ENCODE measurements around the gene TAL2. TPM values are rescaled to one million over a fixed set of nuclear protein-coding genes. Genes with fewer than 3 reads are reported as not detected.

TAL2 gene
- total RNA-seq, 2 donors from 2014 or later = not detected

- no peak for ATAC-seq (replicated peaks)
- Mint-ChIP-seq H3K4me3 (no peak overlapping the region), H3K4me1 (no peaks in the 10 kb centered on the region), H3K9me3 (no peaks in the 10 kb centered on the region), H3K27ac (no peak overlapping the region), H3K36me3 (ENCODE audit: low read depth) (no peaks in the 10 kb centered on the region), H3K27me3 (peaks cover 22% of the 10 kb centered on the region)
Measured at GRCh38 chr9:105661011-105661410, 1.2 kb upstream of the TAL2 start.

DNA sequence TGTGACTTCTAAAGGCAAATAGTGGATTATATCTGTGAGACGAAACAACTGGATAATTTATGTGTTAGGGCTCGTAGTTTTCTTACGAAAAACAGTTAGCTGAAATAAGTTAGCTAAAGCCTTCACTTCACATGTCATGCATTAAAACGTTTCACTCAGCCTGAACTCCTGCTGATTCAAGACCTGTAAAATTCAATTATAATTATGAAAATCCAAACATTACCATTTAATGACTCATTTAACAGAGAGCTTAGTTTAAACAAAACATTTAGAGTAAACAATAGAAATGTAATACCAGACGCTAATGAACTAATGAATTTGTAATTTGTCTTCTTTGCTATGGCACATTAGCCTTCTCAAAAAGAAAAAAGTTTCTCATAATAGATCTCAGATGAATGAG, 1.7 kb downstream of the TAL2 start:
- Mint-ChIP-seq H3K4me3 (no peak overlapping the region), H3K4me1 (no peaks in the 10 kb centered on the region), H3K27me3 (peaks cover 9% of the 10 kb centered on the region), H3K27ac (no peak overlapping the region), H3K9me3 (no peaks in the 10 kb centered on the region), H3K36me3 (ENCODE audit: low read depth) (no peaks in the 10 kb centered on the region)
- ATAC-seq (replicated peaks) = no peak

DNA sequence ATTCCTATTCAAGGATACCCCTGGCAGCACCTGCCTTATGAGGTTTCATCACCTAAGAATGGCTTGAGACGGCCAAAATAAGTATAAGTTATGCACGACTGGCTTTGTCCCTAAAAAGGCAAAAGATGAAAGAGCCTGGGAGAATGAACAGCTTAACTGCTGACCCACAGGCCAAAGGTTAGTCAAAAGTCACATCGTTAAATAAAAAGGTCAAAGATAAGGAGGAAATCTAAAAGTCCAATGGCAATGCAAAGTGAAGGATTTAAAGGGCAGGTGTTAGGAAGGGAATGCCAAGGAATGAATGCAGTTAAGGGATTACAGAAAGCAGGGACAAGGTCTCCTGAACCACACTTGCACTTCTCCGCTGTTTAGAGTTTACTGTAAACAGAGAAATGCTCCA, 5.6 kb downstream of the TAL2 start:
- no peaks in the 10 kb centered on the region for H3K4me1 Mint-ChIP-seq
- H3K27me3 Mint-ChIP-seq = peaks cover 13% of the 10 kb centered on the region
- H3K9me3 Mint-ChIP-seq = no peaks in the 10 kb centered on the region
- H3K27ac Mint-ChIP-seq = no peak overlapping the region
- no peak for ATAC-seq (replicated peaks)
- H3K4me3 Mint-ChIP-seq = no peak overlapping the region
- H3K36me3 Mint-ChIP-seq (ENCODE audit: low read depth) = no peaks in the 10 kb centered on the region

DNA sequence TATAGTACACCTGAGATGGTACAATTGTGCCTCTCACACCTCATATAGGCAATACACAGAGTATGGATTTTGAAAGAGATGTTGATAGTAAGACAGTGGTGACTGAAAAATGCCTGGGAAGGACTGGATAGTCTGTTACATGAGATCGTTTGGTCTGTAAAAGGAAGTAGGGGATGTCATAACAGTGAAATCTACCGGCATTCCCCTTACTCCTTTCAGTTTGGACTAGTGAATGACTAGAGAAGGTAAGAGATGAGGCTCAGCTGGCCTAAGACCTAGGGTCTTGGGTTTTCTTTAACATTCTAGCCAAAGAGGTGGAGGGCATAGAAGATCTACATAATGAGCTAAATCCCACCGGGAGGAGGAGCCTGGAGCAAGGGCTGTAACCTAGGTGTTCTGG, 8.1 kb downstream of the TAL2 start:
- no peaks in the 10 kb centered on the region for H3K36me3 Mint-ChIP-seq (ENCODE audit: low read depth)
- no peak overlapping the region for H3K27ac Mint-ChIP-seq
- H3K4me3 Mint-ChIP-seq = no peak overlapping the region
- ATAC-seq (replicated peaks) = no peak
- peaks cover 13% of the 10 kb centered on the region for H3K27me3 Mint-ChIP-seq
- no peaks in the 10 kb centered on the region for H3K4me1 Mint-ChIP-seq
- no peaks in the 10 kb centered on the region for H3K9me3 Mint-ChIP-seq

DNA sequence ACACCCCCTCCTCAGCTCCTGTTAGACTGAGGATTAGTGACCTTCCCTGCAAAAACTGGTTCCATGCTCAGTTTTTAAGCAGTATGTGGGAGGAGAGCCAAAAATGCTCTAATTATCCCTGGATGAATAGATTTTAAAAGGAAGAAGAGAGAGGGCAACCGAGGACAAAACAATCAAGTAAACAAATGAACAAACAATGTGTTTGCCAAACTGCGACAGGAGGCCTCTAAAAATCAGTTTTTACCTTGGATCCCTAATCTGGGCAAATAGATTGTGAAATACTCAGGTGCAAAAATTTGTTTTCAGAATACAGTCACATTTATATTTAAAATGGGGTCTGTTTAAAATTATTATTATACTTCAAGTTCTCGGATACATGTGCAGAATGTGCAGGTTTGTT, 8.5 kb downstream of the TAL2 start:
- no peak overlapping the region for H3K27ac Mint-ChIP-seq
- H3K4me3 Mint-ChIP-seq = no peak overlapping the region
- H3K36me3 Mint-ChIP-seq (ENCODE audit: low read depth) = no peaks in the 10 kb centered on the region
- H3K4me1 Mint-ChIP-seq = no peaks in the 10 kb centered on the region
- no peak for ATAC-seq (replicated peaks)
- H3K9me3 Mint-ChIP-seq = no peaks in the 10 kb centered on the region
- peaks cover 13% of the 10 kb centered on the region for H3K27me3 Mint-ChIP-seq

DNA sequence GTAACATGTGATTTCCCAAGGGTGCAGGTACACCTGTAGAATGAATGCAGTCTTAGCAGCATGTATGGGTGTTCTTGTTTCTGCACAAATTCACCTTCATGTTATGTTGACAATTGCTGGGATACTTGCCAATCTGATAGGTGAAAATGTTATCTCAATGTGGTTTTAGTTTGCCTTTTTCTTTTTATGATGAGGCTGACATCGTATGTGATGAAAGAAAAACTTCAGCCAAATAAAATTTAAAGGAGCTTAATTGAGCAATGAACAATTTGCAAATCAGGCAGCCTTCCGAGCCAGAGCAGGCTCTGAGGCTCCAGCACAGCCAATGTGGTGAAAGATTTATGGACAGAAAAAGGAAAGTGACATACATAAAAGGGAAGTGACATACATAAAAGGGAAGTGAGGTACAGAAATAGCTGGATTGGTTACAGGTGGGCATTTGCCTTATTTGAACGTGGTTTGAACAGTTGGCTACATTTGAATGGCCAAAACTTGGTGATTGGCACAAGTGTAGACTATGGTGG, 10.5 kb downstream of the TAL2 start:
- Mint-ChIP-seq H3K4me3 (no peak overlapping the region), H3K4me1 (no peaks in the 10 kb centered on the region), H3K9me3 (no peaks in the 10 kb centered on the region), H3K27ac (no peak overlapping the region), H3K27me3 (peaks cover 12% of the 10 kb centered on the region), H3K36me3 (ENCODE audit: low read depth) (no peaks in the 10 kb centered on the region)
- ATAC-seq (replicated peaks) = no peak

GRCh38 chr9:105673850-105674387, 11.7 kb downstream of the TAL2 start:
- no peaks in the 10 kb centered on the region for H3K36me3 Mint-ChIP-seq (ENCODE audit: low read depth)
- no peaks in the 10 kb centered on the region for H3K4me1 Mint-ChIP-seq
- ATAC-seq (replicated peaks) = no peak
- no peak overlapping the region for H3K4me3 Mint-ChIP-seq
- no peaks in the 10 kb centered on the region for H3K9me3 Mint-ChIP-seq
- H3K27me3 Mint-ChIP-seq = peaks cover 10% of the 10 kb centered on the region
- no peak overlapping the region for H3K27ac Mint-ChIP-seq

DNA sequence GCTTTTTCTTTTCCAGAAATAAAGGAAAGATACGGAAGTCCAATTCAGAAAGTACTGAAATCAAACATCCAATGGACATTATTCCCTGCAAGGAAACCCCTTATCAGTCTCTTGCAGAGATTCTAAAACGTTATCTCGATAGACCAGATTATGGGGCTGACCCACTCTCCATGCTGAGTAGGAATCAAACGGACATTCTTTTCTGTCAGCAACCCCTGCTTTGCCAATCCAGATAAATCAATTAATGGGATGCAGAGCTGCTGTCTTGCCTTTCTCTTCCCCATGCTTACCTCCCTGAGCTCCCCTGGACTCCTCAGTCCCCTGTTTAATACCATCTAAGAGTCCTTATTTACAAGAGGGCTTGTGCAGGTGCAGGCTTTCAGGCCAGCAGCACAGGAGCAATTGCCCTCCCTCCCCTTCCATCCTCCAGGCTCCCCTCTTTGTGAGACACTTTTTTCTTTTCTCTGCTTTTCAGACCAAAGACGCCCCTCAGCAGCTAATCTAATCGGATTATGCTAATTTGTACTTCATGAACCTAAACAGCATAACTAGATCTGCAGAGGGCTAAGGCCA, 14.2 kb downstream of the TAL2 start:
- peaks cover 3% of the 10 kb centered on the region for H3K27me3 Mint-ChIP-seq
- no peaks in the 10 kb centered on the region for H3K9me3 Mint-ChIP-seq
- H3K27ac Mint-ChIP-seq = no peak overlapping the region
- no peaks in the 10 kb centered on the region for H3K4me1 Mint-ChIP-seq
- no peak overlapping the region for H3K4me3 Mint-ChIP-seq
- ATAC-seq (replicated peaks) = no peak
- no peaks in the 10 kb centered on the region for H3K36me3 Mint-ChIP-seq (ENCODE audit: low read depth)

DNA sequence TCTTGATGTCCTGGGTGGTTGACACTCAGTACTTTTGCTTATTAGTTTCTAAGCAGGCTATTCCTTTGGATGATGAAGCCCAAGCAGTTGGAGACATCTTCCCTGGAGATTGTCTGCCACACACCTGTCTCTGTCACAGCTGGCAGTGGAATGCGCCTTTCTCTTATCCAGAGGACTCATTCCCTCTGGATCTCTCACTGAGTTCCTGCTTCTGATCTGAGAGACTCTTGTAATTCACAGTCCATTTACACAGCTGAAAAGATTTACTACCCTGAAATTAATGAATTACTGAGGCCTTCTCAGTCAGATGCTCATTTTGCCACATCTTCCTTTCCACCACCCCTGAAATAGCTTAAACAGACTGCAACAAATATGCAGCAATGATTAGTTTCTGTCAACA, 15.9 kb downstream of the TAL2 start:
- H3K27me3 Mint-ChIP-seq = peaks cover 3% of the 10 kb centered on the region
- no peaks in the 10 kb centered on the region for H3K9me3 Mint-ChIP-seq

DNA sequence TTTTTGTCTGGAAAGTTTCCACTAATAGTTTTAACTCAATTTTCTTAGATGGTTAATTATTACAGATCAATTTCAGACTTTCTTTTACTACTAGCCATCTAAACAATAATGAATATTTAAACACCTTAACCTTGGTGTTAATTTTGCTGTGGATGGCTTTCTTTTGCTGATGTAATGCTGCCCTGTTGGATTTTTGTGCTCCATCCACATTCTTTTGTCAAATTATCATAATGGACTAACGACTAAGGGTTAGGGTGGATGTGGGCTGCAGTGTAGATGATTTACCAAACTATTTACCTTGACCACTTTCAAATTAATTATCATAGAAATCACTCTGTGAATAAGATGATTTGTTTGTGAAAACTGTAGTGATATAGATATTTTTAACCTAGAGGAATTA, 16.5 kb downstream of the TAL2 start:
- Mint-ChIP-seq H3K9me3 (no peaks in the 10 kb centered on the region), H3K27ac (no peak overlapping the region), H3K4me1 (no peaks in the 10 kb centered on the region), H3K36me3 (ENCODE audit: low read depth) (no peaks in the 10 kb centered on the region), H3K4me3 (no peak overlapping the region), H3K27me3 (peaks cover 3% of the 10 kb centered on the region)
- no peak for ATAC-seq (replicated peaks)

More for the DNA sequence above, 15.9 kb downstream of the TAL2 start:
- no peak overlapping the region for H3K27ac Mint-ChIP-seq
- no peaks in the 10 kb centered on the region for H3K36me3 Mint-ChIP-seq (ENCODE audit: low read depth)
- ATAC-seq (replicated peaks) = no peak
- H3K4me1 Mint-ChIP-seq = no peaks in the 10 kb centered on the region
- H3K4me3 Mint-ChIP-seq = no peak overlapping the region

- ATAC-seq (replicated peaks) = no peak
- Mint-ChIP-seq H3K4me3 (no peak overlapping the region), H3K27ac (no peak overlapping the region), H3K27me3 (peaks cover 3% of the 10 kb centered on the region), H3K36me3 (ENCODE audit: low read depth) (no peaks in the 10 kb centered on the region), H3K4me1 (no peaks in the 10 kb centered on the region), H3K9me3 (no peaks in the 10 kb centered on the region)
Measured at GRCh38 chr9:105679257-105680022, 17.2 kb downstream of the TAL2 start.

- no peak overlapping the region for H3K4me3 Mint-ChIP-seq
- no peaks in the 10 kb centered on the region for H3K36me3 Mint-ChIP-seq (ENCODE audit: low read depth)
- H3K27me3 Mint-ChIP-seq = peaks cover 3% of the 10 kb centered on the region
- no peak for ATAC-seq (replicated peaks)
- H3K27ac Mint-ChIP-seq = no peak overlapping the region
- H3K9me3 Mint-ChIP-seq = no peaks in the 10 kb centered on the region
- H3K4me1 Mint-ChIP-seq = no peaks in the 10 kb centered on the region
Measured at GRCh38 chr9:105681313-105681712, 19.1 kb downstream of the TAL2 start.

- no peaks in the 10 kb centered on the region for H3K9me3 Mint-ChIP-seq
- H3K27ac Mint-ChIP-seq = no peak overlapping the region
- no peak for ATAC-seq (replicated peaks)
- H3K4me3 Mint-ChIP-seq = no peak overlapping the region
- H3K4me1 Mint-ChIP-seq = no peaks in the 10 kb centered on the region
- no peaks in the 10 kb centered on the region for H3K36me3 Mint-ChIP-seq (ENCODE audit: low read depth)
- peaks cover 4% of the 10 kb centered on the region for H3K27me3 Mint-ChIP-seq
Measured at GRCh38 chr9:105681724-105682123, 19.5 kb downstream of the TAL2 start.

- H3K4me3 Mint-ChIP-seq = no peak overlapping the region
- ATAC-seq (replicated peaks) = no peak
- peaks cover 10% of the 10 kb centered on the region for H3K27me3 Mint-ChIP-seq
- no peaks in the 10 kb centered on the region for H3K4me1 Mint-ChIP-seq
- no peak overlapping the region for H3K27ac Mint-ChIP-seq
- H3K9me3 Mint-ChIP-seq = no peaks in the 10 kb centered on the region
- H3K36me3 Mint-ChIP-seq (ENCODE audit: low read depth) = no peaks in the 10 kb centered on the region
Measured at GRCh38 chr9:105683688-105684275, 21.5 kb downstream of the TAL2 start.

DNA sequence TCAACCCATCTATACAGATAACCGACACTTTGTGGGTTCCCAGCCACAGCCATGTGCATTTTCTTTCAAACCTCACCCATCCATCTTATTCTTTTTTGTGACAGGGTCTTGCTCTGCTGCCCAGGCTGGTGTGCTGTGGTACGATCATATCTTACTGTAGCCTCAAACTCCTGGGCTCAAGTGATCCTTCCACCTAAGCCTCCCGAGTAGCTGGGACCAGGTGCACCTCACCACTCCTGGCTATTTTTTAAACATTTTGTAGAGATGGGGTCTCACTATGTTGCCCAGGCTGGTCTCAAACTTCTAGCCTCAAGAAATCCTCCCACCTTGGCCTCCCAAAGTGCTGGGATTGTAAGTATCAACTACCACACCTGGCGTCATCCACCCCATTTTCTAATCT, 24.7 kb downstream of the TAL2 start:
- Mint-ChIP-seq H3K9me3 (no peaks in the 10 kb centered on the region), H3K36me3 (ENCODE audit: low read depth) (no peaks in the 10 kb centered on the region)

More for the DNA sequence above, 24.7 kb downstream of the TAL2 start:
- no peak overlapping the region for H3K4me3 Mint-ChIP-seq
- no peak for ATAC-seq (replicated peaks)
- no peaks in the 10 kb centered on the region for H3K4me1 Mint-ChIP-seq
- peaks cover 13% of the 10 kb centered on the region for H3K27me3 Mint-ChIP-seq
- H3K27ac Mint-ChIP-seq = no peak overlapping the region
